ENCODE measurements around the gene NHERF1.

The NHERF1 gene

DNA sequence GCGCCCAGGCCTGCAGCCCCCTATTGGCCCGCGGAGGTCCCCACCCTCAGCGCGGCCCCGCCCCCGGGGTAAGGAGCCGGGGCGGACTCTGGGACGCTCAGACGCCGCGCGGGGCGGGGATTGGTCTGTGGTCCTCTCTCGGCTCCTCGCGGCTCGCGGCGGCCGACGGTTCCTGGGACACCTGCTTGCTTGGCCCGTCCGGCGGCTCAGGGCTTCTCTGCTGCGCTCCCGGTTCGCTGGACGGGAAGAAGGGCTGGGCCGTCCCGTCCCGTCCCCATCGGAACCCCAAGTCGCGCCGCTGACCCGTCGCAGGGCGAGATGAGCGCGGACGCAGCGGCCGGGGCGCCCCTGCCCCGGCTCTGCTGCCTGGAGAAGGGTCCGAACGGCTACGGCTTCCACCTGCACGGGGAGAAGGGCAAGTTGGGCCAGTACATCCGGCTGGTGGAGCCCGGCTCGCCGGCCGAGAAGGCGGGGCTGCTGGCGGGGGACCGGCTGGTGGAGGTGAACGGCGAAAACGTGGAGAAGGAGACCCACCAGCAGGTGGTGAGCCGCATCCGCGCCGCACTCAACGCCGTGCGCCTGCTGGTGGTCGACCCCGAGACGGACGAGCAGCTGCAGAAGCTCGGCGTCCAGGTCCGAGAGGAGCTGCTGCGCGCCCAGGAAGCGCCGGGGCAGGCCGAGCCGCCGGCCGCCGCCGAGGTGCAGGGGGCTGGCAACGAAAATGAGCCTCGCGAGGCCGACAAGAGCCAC is at the start of gene NHERF1:
Gene NHERF1 (plus strand): TSS at position 100 of the 750 bp plus-strand sequence. CDS start 219 bp downstream, at position 319.
- DNase-seq (ENCODE audit: low read depth) = peak; percentile 91
- TF ChIP-seq, protein P1, sequence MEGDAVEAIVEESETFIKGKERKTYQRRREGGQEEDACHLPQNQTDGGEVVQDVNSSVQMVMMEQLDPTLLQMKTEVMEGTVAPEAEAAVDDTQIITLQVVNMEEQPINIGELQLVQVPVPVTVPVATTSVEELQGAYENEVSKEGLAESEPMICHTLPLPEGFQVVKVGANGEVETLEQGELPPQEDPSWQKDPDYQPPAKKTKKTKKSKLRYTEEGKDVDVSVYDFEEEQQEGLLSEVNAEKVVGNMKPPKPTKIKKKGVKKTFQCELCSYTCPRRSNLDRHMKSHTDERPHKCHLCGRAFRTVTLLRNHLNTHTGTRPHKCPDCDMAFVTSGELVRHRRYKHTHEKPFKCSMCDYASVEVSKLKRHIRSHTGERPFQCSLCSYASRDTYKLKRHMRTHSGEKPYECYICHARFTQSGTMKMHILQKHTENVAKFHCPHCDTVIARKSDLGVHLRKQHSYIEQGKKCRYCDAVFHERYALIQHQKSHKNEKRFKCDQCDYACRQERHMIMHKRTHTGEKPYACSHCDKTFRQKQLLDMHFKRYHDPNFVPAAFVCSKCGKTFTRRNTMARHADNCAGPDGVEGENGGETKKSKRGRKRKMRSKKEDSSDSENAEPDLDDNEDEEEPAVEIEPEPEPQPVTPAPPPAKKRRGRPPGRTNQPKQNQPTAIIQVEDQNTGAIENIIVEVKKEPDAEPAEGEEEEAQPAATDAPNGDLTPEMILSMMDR (conservative IDR thresholded peaks at IDR 0.05; ENCODE audit: low read length) = no peak

DNA sequence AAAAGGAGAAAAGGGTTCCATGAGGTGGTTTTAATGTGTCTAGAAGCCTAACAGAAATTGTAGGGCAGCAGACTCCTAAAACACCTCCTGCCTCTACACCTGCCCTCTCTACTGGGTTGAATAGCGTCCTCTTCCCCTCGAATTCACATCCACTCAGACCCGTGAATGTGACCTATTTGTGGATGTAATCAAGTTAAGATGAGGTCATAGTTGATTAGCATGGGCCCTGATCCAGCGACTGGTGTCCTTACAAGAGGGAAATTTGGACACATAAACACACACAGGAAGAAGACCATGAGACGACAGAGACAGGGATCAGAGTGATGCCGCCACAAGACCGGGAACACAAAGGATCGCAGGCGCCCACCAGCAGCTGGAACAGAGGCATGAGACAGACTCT is 49.2 kb upstream of the NHERF1 start:
- DNase-seq (ENCODE audit: low read depth) = no peak
- TF ChIP-seq, protein P1 (conservative IDR thresholded peaks at IDR 0.05; ENCODE audit: low read length) = no peak
- no peak overlapping the region for H3K4me3 ChIP-seq (ENCODE audit: low read length)

More for the DNA sequence above, at the start of gene NHERF1:
- H3K4me3 ChIP-seq (ENCODE audit: low read length) = peak within 1 kb of the TSS; percentile 79

DNA sequence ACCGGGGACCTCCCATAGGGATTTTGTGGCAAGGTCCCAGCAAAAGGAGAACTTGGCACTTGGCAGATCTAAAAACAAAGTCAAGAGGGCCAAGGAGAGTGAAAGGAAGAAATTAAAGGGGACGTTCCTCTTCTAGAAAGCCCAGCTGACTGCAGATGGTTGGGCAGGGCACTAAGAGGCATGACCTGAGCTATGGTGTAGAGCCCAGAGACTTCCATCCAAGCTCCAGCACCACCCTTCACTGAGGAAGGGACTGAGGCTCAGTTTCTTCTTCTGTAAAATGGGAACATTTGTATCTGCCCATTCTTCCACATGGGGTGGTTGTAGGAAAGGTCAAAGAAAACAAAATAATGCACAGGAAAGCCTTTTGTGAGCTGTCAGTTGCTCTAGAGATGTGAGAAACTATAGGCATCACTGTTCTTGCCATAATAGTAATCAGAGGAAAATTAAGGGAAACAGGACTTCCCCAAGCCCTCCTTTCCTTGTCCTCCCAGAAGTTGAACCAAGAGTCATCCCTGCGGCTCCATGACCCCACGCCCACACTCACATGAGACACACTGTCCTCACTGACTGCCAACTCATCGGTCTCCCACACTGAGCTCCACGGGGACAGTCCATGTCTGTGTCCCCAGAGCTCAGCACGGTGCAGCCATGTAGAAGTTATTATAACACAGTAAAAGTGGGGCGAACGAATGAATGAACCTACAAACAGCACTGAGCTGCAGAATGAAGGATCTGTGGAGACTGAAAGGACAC is 46.1 kb upstream of the NHERF1 start:
- no peak overlapping the region for H3K4me3 ChIP-seq (ENCODE audit: low read length)
- TF ChIP-seq, protein P1 (conservative IDR thresholded peaks at IDR 0.05; ENCODE audit: low read length) = no peak
- no peak for DNase-seq (ENCODE audit: low read depth)

DNA sequence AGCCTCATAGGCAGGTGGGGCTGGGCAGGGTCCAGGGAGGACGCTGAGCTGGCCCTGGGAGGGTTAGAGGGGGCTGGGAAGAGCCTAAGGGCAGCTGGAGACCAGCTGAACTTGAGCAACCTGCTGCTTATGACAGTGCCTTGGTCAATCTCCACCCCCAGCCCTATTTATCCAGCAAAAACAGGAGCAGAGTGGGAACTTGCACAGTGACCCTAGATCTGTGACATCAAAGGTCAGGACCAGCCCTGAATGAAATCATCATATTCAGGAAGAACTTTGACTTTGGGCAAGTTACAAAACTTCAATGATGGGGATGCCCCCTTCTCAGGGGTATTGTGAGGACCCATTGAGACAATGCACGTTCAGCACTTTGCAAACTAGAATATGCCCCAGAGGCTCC is 45.1 kb upstream of the NHERF1 start:
- no peak for DNase-seq (ENCODE audit: low read depth)
- H3K4me3 ChIP-seq (ENCODE audit: low read length) = no peak overlapping the region
- TF ChIP-seq, protein P1 (conservative IDR thresholded peaks at IDR 0.05; ENCODE audit: low read length) = no peak

DNA sequence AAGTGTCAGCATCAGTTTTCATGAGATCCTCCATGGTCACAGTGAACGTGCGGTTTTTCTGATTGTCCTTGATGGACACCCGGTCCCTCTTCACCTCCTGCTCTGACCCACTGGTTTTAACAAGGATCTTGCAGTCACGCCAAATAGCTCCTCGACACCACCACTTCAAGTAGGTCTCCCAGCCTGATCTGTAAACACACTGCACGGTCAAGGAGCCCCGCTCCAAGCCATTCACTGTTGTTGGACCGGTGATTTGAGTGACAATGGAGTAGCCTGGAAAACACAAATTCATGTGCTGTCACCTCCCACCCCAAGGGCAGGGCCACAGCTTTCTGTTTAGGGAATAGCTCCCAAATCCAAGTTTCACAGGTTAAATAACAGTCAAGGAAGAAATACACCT is 43.9 kb upstream of the NHERF1 start:
- TF ChIP-seq, protein P1 (conservative IDR thresholded peaks at IDR 0.05; ENCODE audit: low read length) = no peak
- no peak for DNase-seq (ENCODE audit: low read depth)
- H3K4me3 ChIP-seq (ENCODE audit: low read length) = no peak overlapping the region

DNA sequence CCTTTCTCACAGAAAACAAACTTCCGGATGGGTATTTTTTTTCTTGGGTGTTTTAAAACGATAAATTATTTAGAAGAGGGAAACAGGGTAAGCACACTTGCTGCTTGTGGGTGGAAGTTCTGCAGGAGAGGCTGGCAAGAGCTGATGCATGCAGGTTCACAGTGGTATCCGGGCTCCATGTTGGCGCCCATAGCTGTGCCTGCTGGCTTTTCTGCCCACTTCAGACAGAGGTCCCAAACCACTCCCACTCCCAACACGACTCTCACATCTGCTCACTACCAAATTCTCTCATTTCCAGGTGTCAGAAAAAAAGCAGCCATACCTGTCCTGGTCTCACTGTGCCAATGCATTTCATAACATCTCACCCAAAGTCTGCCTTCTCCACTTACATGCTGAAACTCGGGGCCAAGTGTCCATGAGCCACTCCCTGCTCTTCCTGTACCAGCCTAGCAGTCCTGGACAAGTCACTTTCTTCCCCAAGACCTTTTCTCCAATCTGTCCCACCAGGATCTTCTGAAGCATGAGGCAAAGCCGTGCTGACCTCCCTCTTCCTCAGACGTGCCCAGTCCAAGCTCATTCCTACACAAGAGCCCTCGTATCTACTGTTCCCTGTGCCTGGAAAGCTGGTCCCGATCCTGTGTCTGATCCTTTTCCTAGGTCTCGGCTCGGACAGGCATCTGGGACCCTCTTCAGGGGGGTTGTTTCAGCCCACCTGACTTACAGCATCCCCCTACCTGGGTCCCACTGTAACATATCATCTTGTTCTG is 37.2 kb upstream of the NHERF1 start:
- DNase-seq (ENCODE audit: low read depth) = no peak
- H3K4me3 ChIP-seq (ENCODE audit: low read length) = no peak overlapping the region
- TF ChIP-seq, protein P1 (conservative IDR thresholded peaks at IDR 0.05; ENCODE audit: low read length) = no peak

All from AG10803 (cell line).